OCI-LY3 (cell line): ENCODE data around the gene CNGB1.

Experiments
- EZH2phosphoT487 ChIP-seq: fragments of 200-600 bp; shearing (Covaris generic); IDR thresholded peaks from 2 replicates; pipeline ENCODE4 v1.6.1; 2018; ENCODE audit warnings: antibody characterized with exemption, mixed run types, low read depth
- TF ChIP-seq, protein P1 (sequence below): fragments of 200-600, 300-600 bp; sonication (generic); IDR thresholded peaks from 2 replicates; pipeline ENCODE4 v1.5.1; 2014; ENCODE audit warnings: antibody characterized with exemption, low read length, low read depth

DNA sequence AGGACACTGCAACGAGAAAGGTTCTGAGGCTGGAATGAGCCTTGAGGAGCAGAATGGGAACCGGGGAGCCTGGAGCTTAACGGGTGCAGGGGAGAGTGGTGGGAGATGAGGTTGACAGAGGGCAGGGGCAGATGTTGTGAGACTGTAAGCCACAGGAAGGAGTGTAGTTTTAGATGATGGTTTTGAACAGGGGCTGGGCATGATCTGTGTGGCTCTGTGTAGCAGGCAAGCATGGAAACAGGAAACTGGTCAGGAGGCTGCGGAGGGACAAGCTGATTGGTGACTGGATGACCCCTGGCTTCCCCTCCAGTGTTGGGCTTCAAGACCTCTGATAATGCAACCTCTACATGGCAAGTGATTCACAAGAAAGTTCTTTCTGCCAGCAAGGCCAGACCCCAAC, 1.4 kb upstream of the CNGB1 start:
- TF ChIP-seq, protein P1, sequence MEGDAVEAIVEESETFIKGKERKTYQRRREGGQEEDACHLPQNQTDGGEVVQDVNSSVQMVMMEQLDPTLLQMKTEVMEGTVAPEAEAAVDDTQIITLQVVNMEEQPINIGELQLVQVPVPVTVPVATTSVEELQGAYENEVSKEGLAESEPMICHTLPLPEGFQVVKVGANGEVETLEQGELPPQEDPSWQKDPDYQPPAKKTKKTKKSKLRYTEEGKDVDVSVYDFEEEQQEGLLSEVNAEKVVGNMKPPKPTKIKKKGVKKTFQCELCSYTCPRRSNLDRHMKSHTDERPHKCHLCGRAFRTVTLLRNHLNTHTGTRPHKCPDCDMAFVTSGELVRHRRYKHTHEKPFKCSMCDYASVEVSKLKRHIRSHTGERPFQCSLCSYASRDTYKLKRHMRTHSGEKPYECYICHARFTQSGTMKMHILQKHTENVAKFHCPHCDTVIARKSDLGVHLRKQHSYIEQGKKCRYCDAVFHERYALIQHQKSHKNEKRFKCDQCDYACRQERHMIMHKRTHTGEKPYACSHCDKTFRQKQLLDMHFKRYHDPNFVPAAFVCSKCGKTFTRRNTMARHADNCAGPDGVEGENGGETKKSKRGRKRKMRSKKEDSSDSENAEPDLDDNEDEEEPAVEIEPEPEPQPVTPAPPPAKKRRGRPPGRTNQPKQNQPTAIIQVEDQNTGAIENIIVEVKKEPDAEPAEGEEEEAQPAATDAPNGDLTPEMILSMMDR, result no peak
- no peak for TF ChIP-seq EZH2phosphoT487
